GM18858 (cell line): Measurements from ENCODE around the gene AP1S1.
"Not testable (repeated sequence)": the region's sequence is repeated elsewhere in the genome, so short reads cannot be mapped to it uniquely, and the experiment has no call there.

Experiments
- ATAC-seq: cut with Tn5 transposase; IDR thresholded peaks from one replicate; pipeline ENCODE4 v1.9.1; 2021; ENCODE audit not compliant: unreplicated experiment

Gene AP1S1

GRCh38 chr7:101124376-101125056 lies 29.8 kb upstream of the AP1S1 start:
- ATAC-seq: no peak

- no peak for ATAC-seq
Measured at GRCh38 chr7:101125989-101126650, 28.2 kb upstream of the AP1S1 start.

GRCh38 chr7:101126651-101127459 lies 27.4 kb upstream of the AP1S1 start, which contains the start of gene SERPINE1:
Gene SERPINE1 (plus strand): TSS chr7:101127104. CDS start chr7:101128394, 1,290 bp downstream.
- ATAC-seq: no peak

- no peak for ATAC-seq
Measured at GRCh38 chr7:101127460-101128039, 26.7 kb upstream of the AP1S1 start.

GRCh38 chr7:101128040-101128834 lies 26.0 kb upstream of the AP1S1 start:
- ATAC-seq: no peak

GRCh38 chr7:101129603-101130117 lies 24.6 kb upstream of the AP1S1 start:
- no peak for ATAC-seq

- not testable (repeated sequence) for ATAC-seq
Measured at GRCh38 chr7:101132626-101133600, 21.4 kb upstream of the AP1S1 start.

- ATAC-seq: no peak
Measured at GRCh38 chr7:101133621-101134398, 20.5 kb upstream of the AP1S1 start.

GRCh38 chr7:101134399-101134980 lies 19.8 kb upstream of the AP1S1 start:
- no peak for ATAC-seq

- no peak for ATAC-seq
Measured at GRCh38 chr7:101137651-101138212, 16.5 kb upstream of the AP1S1 start.

- peak; percentile 56 for ATAC-seq
Measured at GRCh38 chr7:101138213-101138870, 15.9 kb upstream of the AP1S1 start.

- ATAC-seq: no peak
Measured at GRCh38 chr7:101140339-101140699, 14.0 kb upstream of the AP1S1 start.

GRCh38 chr7:101140746-101141382 lies 13.4 kb upstream of the AP1S1 start:
- ATAC-seq: no peak

- no peak for ATAC-seq
Measured at GRCh38 chr7:101151908-101152651, 2.2 kb upstream of the AP1S1 start.

- ATAC-seq: no peak
Measured at GRCh38 chr7:101154693-101155102, 422 bp downstream of the AP1S1 start.

GRCh38 chr7:101155303-101155702 lies 1.0 kb downstream of the AP1S1 start:
- no peak for ATAC-seq
